ENCODE results near the gene TAMALIN. TPM values are rescaled to one million over a fixed set of nuclear protein-coding genes. Genes with fewer than 3 reads are reported as not detected.

Gene TAMALIN
- total RNA-seq, result 10 to 100 TPM in 2 of 5 donors, 1 to 10 TPM in 2, not detected in 1; 2.7 to 61.3 (median 16.6) TPM
- polyA plus RNA-seq, result 10 to 100 TPM in 2 of 3 donors, 1 to 10 TPM in 1; 6.4 to 17.0 (median 16.3) TPM
- long read RNA-seq, donor 1, result 0 reads
- long read RNA-seq, donor 2, partial matches to known transcripts, result 0 of 5 reads
- long read RNA-seq, donor 2, other reads (novel, unspliced or antisense), result 0 of 5 reads
- long read RNA-seq, donor 3, partial matches to known transcripts, result 0 of 2 reads
- long read RNA-seq, donor 3, other reads (novel, unspliced or antisense), result 0 of 2 reads
- long read RNA-seq, donor 4, result 0 reads
- long read RNA-seq, donor 5, transcript GRASP-201 (8 exons, 1,933 nt), result major isoform, 11 of 12 reads
- long read RNA-seq, donor 5, partial matches to known transcripts, result 0 of 12 reads
- long read RNA-seq, donor 5, other reads (novel, unspliced or antisense), result 0 of 12 reads
- long read RNA-seq, donor 6, transcript GRASP-201 (8 exons, 1,933 nt), result major isoform, 9 of 12 reads
- long read RNA-seq, donor 6, partial matches to known transcripts, result 0 of 12 reads
- long read RNA-seq, donor 6, other reads (novel, unspliced or antisense), result 0 of 12 reads
- long read RNA-seq, donor 7, transcript GRASP-201 (8 exons, 1,933 nt), result major isoform, 8 of 10 reads
- long read RNA-seq, donor 7, partial matches to known transcripts, result 0 of 10 reads
- long read RNA-seq, donor 7, other reads (novel, unspliced or antisense), result 0 of 10 reads
- long read RNA-seq, donor 8, partial matches to known transcripts, result 0 of 3 reads
- long read RNA-seq, donor 8, other reads (novel, unspliced or antisense), result 0 of 3 reads
- long read RNA-seq, donor 9, partial matches to known transcripts, result 0 of 5 reads
- long read RNA-seq, donor 9, other reads (novel, unspliced or antisense), result 0 of 5 reads
- long read RNA-seq, donor 10, partial matches to known transcripts, result 0 of 1 reads
- long read RNA-seq, donor 10, other reads (novel, unspliced or antisense), result 0 of 1 reads

- Histone ChIP-seq H3K27me3 (peaks cover 0 to 38% (median 19%) of the 10 kb centered on the region in 3 donors), H3K4me3 (peak within 1 kb of the TSS; percentile 50 to 70 (median 64)), H3K36me3 (peaks cover 0 to 7% (median 5%) of the 10 kb centered on the region in 4 donors), H3K27ac (peak within 1 kb of the TSS; percentile 72 to 87 (median 75)), H3K9me3 (no peaks in the 10 kb centered on the region), H3K4me1 (peaks cover 26 to 77% (median 41%) of the 10 kb centered on the region in 4 donors)
- 0 to 1% (median 1%) methylated on average over 17 to 60 of the region's 60 CpGs for WGBS, 5 donors
- TF ChIP-seq EP300 (IDR thresholded peaks at IDR 0.05) (no peak), POLR2A (IDR thresholded peaks at IDR 0.05) (peak in 1 of 4 donors; percentile 28), POLR2AphosphoS5 (IDR thresholded peaks at IDR 0.05) (peak; percentile 39 to 95 (median 89)), CTCF (IDR thresholded peaks at IDR 0.05) (no peak)
- intact Hi-C loops (cut with DNase I; ENCODE audit: low total_unique reads), result no loop called here
- peak; percentile 70 to 94 for DNase-seq
These were observed at the start of gene TAMALIN for GRCh38 chr12:52006726-52007157. TSS of gene TAMALIN (plus strand) at chr12:52006946. CDS start at chr12:52007020, 74 bp downstream.

GRCh38 chr12:51958542-51958941 lies 48.2 kb upstream of the TAMALIN start:
- 94 to 98% (median 96%) methylated on average over 13 of the region's 13 CpGs for WGBS, 5 donors
- no peaks in the 10 kb centered on the region for H3K27me3 ChIP-seq
- intact Hi-C loops (cut with DNase I; ENCODE audit: low total_unique reads), result no loop called here
- TF ChIP-seq POLR2AphosphoS5 (IDR thresholded peaks at IDR 0.05) (no peak), POLR2A (IDR thresholded peaks at IDR 0.05) (no peak), CTCF (IDR thresholded peaks at IDR 0.05) (no peak), EP300 (IDR thresholded peaks at IDR 0.05) (no peak)
- no peaks in the 10 kb centered on the region for H3K9me3 ChIP-seq
- peak in 1 of 2 donors; percentile 22 for DNase-seq
- peaks cover 64 to 94% (median 78%) of the 10 kb centered on the region in 4 donors for H3K4me1 ChIP-seq
- H3K27ac ChIP-seq, result peak overlapping the region in 3 of 5 donors; percentile 31 to 58 (median 38)
- no peak overlapping the region for H3K4me3 ChIP-seq
- H3K36me3 ChIP-seq, result peaks cover 0 to 13% (median 9%) of the 10 kb centered on the region in 4 donors

GRCh38 chr12:51959211-51959610 lies 47.5 kb upstream of the TAMALIN start:
- TF ChIP-seq CTCF (IDR thresholded peaks at IDR 0.05) (no peak), EP300 (IDR thresholded peaks at IDR 0.05) (no peak), POLR2A (IDR thresholded peaks at IDR 0.05) (no peak), POLR2AphosphoS5 (IDR thresholded peaks at IDR 0.05) (no peak)
- Histone ChIP-seq H3K27me3 (no peaks in the 10 kb centered on the region), H3K4me1 (peaks cover 57 to 87% (median 72%) of the 10 kb centered on the region in 4 donors), H3K4me3 (no peak overlapping the region), H3K9me3 (no peaks in the 10 kb centered on the region), H3K36me3 (peaks cover 0 to 14% (median 9%) of the 10 kb centered on the region in 4 donors), H3K27ac (peak overlapping the region; percentile 16 to 58 (median 38))
- DNase-seq, result peak in 1 of 2 donors; percentile 30
- intact Hi-C loops (cut with DNase I; ENCODE audit: low total_unique reads), result no loop called here
- WGBS, 5 donors, result 19 to 40% (median 28%) methylated on average over 3 of the region's 3 CpGs

GRCh38 chr12:51959921-51960320 lies 46.8 kb upstream of the TAMALIN start:
- peak overlapping the region in 3 of 5 donors; percentile 29 to 38 (median 31) for H3K27ac ChIP-seq
- TF ChIP-seq POLR2A (IDR thresholded peaks at IDR 0.05) (no peak), CTCF (IDR thresholded peaks at IDR 0.05) (no peak), EP300 (IDR thresholded peaks at IDR 0.05) (no peak), POLR2AphosphoS5 (IDR thresholded peaks at IDR 0.05) (no peak)
- peaks cover 50 to 80% (median 66%) of the 10 kb centered on the region in 4 donors for H3K4me1 ChIP-seq
- H3K27me3 ChIP-seq, result no peaks in the 10 kb centered on the region
- H3K4me3 ChIP-seq, result no peak overlapping the region
- 62 to 75% (median 69%) methylated on average over 4 of the region's 4 CpGs for WGBS, 5 donors
- peaks cover 0 to 14% (median 9%) of the 10 kb centered on the region in 4 donors for H3K36me3 ChIP-seq
- H3K9me3 ChIP-seq, result no peaks in the 10 kb centered on the region
- intact Hi-C loops (cut with DNase I; ENCODE audit: low total_unique reads), result no loop called here
- no peak for DNase-seq

Measured in stomach (tissue), 19 donors.